ENCODE measurements around the gene CREB1.

CREB1 gene

GRCh38 chr2:207529330-207530159 lies at the start of gene CREB1:
TSS of gene CREB1 (plus strand) at chr2:207529962. CDS start at chr2:207555636, 25,674 bp downstream.
- peak; percentile 99 for DNase-seq (ENCODE audit: low read depth)
- H3K4me3 ChIP-seq (ENCODE audit: low read depth, low read length), result peak within 1 kb of the TSS; percentile 92
- no peak for TF ChIP-seq CTCF (conservative IDR thresholded peaks at IDR 0.05; ENCODE audit: low read depth, low read length)

- TF ChIP-seq CTCF (conservative IDR thresholded peaks at IDR 0.05; ENCODE audit: low read depth, low read length), result no peak
- no peak overlapping the region for H3K4me3 ChIP-seq (ENCODE audit: low read depth, low read length)
- DNase-seq (ENCODE audit: low read depth), result no peak
Observed at GRCh38 chr2:207480521-207481040, 49.2 kb upstream of the CREB1 start.

- no peak for DNase-seq (ENCODE audit: low read depth)
Observed at GRCh38 chr2:207481924-207482323, 47.8 kb upstream of the CREB1 start.

GRCh38 chr2:207482630-207483029 lies 47.1 kb upstream of the CREB1 start:
- DNase-seq (ENCODE audit: low read depth), result no peak
- no peak for TF ChIP-seq CTCF (conservative IDR thresholded peaks at IDR 0.05; ENCODE audit: low read depth, low read length)
- no peak overlapping the region for H3K4me3 ChIP-seq (ENCODE audit: low read depth, low read length)

More at GRCh38 chr2:207481924-207482323, 47.8 kb upstream of the CREB1 start:
- no peak overlapping the region for H3K4me3 ChIP-seq (ENCODE audit: low read depth, low read length)
- no peak for TF ChIP-seq CTCF (conservative IDR thresholded peaks at IDR 0.05; ENCODE audit: low read depth, low read length)

- no peak for TF ChIP-seq CTCF (conservative IDR thresholded peaks at IDR 0.05; ENCODE audit: low read depth, low read length)
- DNase-seq (ENCODE audit: low read depth), result no peak
Observed at GRCh38 chr2:207483066-207483465, 46.7 kb upstream of the CREB1 start.

GRCh38 chr2:207483477-207483876 lies 46.3 kb upstream of the CREB1 start:
- peak; percentile 64 for DNase-seq (ENCODE audit: low read depth)
- no peak for TF ChIP-seq CTCF (conservative IDR thresholded peaks at IDR 0.05; ENCODE audit: low read depth, low read length)

More at GRCh38 chr2:207483066-207483465, 46.7 kb upstream of the CREB1 start:
- no peak overlapping the region for H3K4me3 ChIP-seq (ENCODE audit: low read depth, low read length)

More at GRCh38 chr2:207483477-207483876, 46.3 kb upstream of the CREB1 start:
- no peak overlapping the region for H3K4me3 ChIP-seq (ENCODE audit: low read depth, low read length)

Data from choroid plexus epithelial cell (primary cell).